A204.1 (cell line): ENCODE results near the gene NPFFR1.

Experiments
- FAIRE-seq: peaks from 2 replicates; lab custom pipeline; 2012; peaks lifted over from hg19 to GRCh38; lab: Jason Lieb, UNC

Gene NPFFR1, protein sequence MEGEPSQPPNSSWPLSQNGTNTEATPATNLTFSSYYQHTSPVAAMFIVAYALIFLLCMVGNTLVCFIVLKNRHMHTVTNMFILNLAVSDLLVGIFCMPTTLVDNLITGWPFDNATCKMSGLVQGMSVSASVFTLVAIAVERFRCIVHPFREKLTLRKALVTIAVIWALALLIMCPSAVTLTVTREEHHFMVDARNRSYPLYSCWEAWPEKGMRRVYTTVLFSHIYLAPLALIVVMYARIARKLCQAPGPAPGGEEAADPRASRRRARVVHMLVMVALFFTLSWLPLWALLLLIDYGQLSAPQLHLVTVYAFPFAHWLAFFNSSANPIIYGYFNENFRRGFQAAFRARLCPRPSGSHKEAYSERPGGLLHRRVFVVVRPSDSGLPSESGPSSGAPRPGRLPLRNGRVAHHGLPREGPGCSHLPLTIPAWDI

DNA sequence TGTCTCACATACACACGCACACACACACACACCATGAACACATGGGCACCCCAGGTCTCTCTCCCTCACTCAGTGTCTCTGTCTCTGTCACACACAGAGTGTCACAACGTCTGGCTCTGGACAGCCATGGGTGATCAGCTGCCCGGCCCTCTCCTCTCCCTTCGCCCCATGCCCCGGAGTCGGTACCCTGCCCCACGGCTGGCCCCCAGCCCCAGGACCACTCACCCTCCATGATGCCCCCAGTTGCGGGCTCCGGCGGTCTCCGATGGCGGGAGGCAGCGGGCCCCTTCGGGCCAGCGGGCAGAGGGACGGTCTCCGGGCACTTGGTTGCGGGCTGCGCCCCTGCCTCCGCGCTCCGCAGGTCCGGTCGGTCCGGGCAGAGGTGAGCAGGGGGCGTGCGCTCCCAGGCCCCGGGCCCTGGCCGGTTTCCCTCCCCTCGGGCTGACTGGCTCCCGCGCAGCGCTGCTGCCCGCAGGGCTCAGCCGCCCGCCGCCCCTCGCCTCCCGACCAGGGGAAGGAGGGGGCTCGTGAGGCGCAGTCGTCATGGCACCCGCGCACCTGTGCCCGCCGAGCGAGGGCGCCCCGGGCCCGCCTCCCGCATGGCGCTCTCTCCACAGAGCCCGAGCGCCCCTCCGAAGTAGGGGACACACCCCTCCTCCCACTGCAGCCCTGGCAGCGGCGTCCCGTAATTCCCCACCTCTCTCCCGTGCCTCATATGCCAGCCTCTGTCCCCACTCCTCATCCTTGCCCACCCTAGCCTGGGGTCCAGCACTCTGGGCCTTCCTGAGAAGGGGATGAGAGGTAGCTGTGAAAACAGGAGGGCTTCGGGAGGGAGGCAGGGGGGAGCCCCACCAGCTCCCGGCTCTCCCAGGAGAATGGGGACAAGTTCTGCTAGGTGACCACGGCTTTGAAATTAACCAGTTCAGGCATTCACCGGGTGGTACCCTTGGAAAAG is at the start of gene NPFFR1:
TSS of gene NPFFR1 (minus strand) at position 560 of the 955 bp plus-strand sequence. CDS start at position 232, 328 bp downstream.
- no peak for FAIRE-seq

GRCh38 chr10:70333268-70333667 is 49.5 kb upstream of the NPFFR1 start:
- no peak for FAIRE-seq

- FAIRE-seq, result no peak
Measured at GRCh38 chr10:70331486-70332268, 47.9 kb upstream of the NPFFR1 start.

GRCh38 chr10:70331160-70331485 is 47.3 kb upstream of the NPFFR1 start:
- FAIRE-seq, result no peak

DNA sequence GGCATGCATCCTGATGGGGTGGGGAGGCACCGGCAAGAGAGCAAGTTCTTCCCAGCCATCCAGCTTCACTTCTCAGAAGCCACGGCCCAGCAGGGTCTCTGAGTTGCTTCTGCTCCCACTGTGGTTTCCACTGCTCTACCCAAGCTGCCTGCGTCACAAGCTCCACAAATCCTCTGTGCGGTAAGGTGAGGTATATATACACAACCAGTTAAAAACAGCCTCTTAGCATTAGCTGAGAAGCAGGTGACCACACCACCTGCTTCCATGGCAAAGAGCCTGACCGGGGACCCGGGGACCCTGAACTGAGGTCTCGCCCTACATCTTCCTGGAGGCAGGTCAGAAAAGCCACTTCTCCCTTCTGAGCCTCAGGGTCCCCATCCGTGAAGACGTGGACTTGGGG is 46.9 kb upstream of the NPFFR1 start:
- no peak for FAIRE-seq

- no peak for FAIRE-seq
Measured at GRCh38 chr10:70328967-70329366, 45.2 kb upstream of the NPFFR1 start.

DNA sequence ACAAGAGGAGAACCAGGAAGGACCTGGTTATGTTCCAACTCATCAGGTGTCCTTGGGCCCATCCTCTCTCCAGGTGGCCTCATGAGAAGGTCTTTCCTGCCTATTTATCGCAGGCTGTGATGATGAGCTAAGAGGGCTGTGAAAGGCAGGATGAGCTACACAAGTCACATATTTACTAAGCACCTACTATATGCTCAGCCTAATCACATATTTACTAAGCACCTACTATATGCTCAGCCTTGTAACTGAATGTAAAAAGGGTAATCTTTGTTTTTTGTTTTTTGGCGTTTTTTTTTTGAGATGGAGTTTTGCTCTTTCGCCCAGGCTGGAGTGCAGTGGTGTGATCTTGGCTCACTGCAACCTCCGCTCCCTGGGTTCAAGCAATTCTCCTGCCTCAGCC is 44.2 kb upstream of the NPFFR1 start:
- no peak for FAIRE-seq

- no peak for FAIRE-seq
Measured at GRCh38 chr10:70324951-70325781, 41.4 kb upstream of the NPFFR1 start.

GRCh38 chr10:70324339-70324861 is 40.6 kb upstream of the NPFFR1 start:
- no peak for FAIRE-seq

- no peak for FAIRE-seq
Measured at GRCh38 chr10:70323697-70324338, 40.0 kb upstream of the NPFFR1 start.

DNA sequence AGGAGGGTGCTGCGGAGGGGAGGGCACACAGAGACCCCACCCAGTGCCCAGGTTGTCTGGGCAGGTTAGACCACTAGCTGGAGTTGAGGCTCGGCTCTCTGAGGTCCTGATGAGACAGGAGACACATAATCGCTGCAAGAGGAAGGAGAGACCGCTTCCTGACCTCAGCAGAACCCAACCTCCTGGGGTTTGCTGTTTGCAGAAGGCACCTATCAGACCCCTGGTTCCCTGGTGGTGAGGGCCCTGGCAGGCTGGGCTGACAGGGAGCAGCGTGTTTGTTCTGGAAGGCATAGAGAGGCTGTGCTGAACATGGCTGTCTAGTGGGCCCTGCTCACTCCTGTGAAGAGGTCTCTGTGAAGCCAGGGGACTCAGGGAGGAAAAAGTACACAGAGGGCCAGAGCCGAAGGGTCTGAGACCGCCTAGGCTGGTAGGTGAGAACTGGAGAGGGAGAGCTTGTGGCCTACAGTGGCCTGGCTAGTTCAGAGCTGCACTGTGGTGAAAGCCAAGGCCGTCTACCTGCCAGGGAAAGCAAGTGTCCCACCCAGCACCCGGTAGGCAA is 39.4 kb upstream of the NPFFR1 start:
- FAIRE-seq, result no peak

GRCh38 chr10:70321897-70322890 is 38.4 kb upstream of the NPFFR1 start:
- FAIRE-seq, result no peak

DNA sequence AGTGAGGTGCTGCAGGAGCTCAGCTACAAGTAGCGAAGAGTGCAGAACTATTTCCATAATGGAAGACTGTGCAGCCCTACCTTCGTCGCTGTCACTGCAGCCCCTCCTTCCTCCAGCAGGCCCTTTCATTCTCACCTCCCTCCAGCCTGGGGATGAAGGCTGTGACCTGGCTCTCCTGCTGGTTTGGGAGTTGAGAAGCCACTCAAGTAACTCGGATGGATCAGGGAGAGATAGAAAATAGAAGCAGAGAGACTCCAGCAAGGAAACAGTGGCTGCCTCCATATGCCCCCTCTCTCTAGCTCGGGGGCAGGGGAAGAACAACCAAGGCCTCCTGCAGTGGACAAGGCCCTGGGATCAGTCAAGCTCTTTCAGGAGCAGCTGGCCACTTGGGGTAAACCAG is 37.4 kb upstream of the NPFFR1 start:
- FAIRE-seq, result no peak

DNA sequence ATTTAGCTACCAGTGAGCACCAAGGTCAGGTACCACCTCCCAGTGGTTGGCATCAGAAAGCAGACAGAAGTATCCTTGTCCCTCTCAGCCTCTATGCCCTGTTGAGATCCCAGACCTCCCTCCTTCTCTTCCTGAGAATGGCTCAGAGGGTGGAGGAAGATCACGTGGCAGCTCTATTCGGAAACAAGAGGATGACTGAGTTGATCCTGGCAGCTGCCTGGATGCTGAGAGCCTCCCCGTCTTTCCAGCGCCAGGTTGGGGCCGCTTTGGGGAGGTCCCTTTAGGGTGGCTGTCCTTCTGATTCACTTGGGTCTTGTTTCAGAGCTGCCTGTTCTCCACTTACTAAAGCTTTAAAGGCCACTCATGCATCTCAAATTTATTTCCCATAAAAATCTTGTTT is 36.9 kb upstream of the NPFFR1 start:
- no peak for FAIRE-seq

DNA sequence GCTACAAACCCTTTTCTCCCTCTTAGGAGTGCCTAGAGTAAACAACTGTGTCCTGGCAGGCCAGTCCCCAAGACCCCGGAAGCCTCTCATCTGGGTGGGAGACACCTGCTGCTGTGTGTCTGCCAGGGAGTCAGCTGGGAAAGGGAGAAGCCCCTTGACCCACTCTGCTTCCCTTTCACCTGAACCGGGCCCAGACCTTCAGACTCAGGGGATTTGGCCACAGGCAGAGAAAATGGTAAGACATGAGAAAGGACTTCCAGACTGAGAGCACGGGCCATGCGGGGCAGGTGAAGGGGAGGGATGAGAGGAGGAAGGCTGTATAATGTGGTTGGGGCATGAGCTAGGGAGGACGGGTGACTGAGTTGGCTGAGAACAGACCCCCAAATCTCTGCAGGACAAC is 36.0 kb upstream of the NPFFR1 start:
- FAIRE-seq, result no peak

DNA sequence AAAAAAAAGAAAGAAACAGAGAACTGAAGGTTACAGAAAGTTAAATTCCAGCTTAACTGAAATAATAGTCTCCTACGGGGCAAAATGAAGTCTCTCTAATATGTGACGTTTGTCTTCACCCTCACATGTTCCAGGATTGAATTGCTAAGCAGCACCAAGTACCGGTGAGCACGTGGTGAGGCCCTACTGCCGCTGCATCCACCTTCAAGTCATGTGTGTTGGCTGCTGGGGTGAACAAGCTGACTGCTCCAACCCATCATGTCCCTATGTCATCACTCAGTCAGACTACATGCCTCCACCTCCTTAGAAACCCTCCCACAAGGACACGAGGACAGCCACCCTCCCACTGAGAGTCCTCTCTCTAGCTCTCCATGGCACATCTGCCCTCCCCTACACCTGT is 35.4 kb upstream of the NPFFR1 start:
- no peak for FAIRE-seq

GRCh38 chr10:70317943-70318318 is 34.1 kb upstream of the NPFFR1 start:
- FAIRE-seq, result no peak

- FAIRE-seq, result no peak
Measured at GRCh38 chr10:70317272-70317942, 33.6 kb upstream of the NPFFR1 start.

GRCh38 chr10:70315815-70316214 is 32.0 kb upstream of the NPFFR1 start:
- no peak for FAIRE-seq
